ENCODE results near the gene MS4A8.

Gene MS4A8

GRCh38 chr11:60762851-60763691 lies 63.7 kb downstream of the MS4A8 start:
- in situ Hi-C loops (cut with MboI; ENCODE audit: low sequenced_read_pairs): no loop called here

- in situ Hi-C loops (cut with MboI; ENCODE audit: low sequenced_read_pairs): no loop called here
These were observed 64.4 kb downstream of the MS4A8 start for GRCh38 chr11:60763692-60764369.

GRCh38 chr11:60764879-60765278 lies 65.5 kb downstream of the MS4A8 start:
- in situ Hi-C loops (cut with MboI; ENCODE audit: low sequenced_read_pairs): no loop called here

- in situ Hi-C loops (cut with MboI; ENCODE audit: low sequenced_read_pairs): no loop called here
These were observed 65.9 kb downstream of the MS4A8 start for GRCh38 chr11:60765355-60765754.
